Gastrocnemius medialis (tissue), 4 donors: ENCODE results near the gene ASF1B.

Experiments
- POLR2A ChIP-seq, 2 donors: fragments of 450-650 bp; IDR thresholded peaks; one replicate each; pipeline ENCODE4 v1.6.1; 2017; ENCODE audit warnings: antibody characterized with exemption in 2 of 2, mild to moderate bottlenecking in 2 of 2, moderate library complexity in 2 of 2
- TF ChIP-seq, protein P1 (sequence below), 5 experiments: fragments of 450-650 bp in 3 of 5; fragments of 200-600 bp in 2 of 5; sonication (generic) in 2 of 5; IDR thresholded peaks in 4 of 5; conservative IDR thresholded peaks in 1 of 5; 1 replicate in 4 of 5; 2 replicates in 1 of 5; pipeline ENCODE4 v1.5.1; 2016 to 2019; ENCODE audit warnings: antibody characterized with exemption in 5 of 5, mild to moderate bottlenecking in 3 of 5, moderate library complexity in 3 of 5

DNA sequence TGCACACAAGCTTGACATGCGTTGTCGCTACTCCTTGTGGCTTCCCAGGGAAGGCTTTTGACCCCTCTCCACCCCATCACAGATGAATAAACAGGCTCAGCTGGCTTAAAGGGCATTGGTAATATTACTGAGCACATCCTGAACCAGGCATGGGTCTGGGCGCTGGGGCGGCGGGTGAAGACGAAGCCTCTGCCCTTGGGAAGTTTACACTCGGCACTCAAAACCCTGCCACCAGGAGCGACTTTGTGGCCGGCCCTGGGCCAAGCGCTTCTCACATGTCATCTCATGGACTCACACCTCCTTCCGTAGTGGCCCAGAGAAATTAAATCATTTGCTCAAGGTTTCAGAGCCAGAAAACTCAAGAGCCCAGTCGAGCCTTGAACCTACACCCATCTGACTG, 32.6 kb upstream of the ASF1B start:
- TF ChIP-seq POLR2A (IDR thresholded peaks at IDR 0.05) = no peak
- TF ChIP-seq, protein P1, sequence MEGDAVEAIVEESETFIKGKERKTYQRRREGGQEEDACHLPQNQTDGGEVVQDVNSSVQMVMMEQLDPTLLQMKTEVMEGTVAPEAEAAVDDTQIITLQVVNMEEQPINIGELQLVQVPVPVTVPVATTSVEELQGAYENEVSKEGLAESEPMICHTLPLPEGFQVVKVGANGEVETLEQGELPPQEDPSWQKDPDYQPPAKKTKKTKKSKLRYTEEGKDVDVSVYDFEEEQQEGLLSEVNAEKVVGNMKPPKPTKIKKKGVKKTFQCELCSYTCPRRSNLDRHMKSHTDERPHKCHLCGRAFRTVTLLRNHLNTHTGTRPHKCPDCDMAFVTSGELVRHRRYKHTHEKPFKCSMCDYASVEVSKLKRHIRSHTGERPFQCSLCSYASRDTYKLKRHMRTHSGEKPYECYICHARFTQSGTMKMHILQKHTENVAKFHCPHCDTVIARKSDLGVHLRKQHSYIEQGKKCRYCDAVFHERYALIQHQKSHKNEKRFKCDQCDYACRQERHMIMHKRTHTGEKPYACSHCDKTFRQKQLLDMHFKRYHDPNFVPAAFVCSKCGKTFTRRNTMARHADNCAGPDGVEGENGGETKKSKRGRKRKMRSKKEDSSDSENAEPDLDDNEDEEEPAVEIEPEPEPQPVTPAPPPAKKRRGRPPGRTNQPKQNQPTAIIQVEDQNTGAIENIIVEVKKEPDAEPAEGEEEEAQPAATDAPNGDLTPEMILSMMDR (IDR thresholded peaks at IDR 0.05 in 4 of 5, conservative IDR thresholded peaks at IDR 0.05 in 1 of 5) = no peak
